ENCODE data around the gene BFSP2. TPM values are rescaled to one million over a fixed set of nuclear protein-coding genes. Genes with fewer than 3 reads are reported as not detected.
"Not testable (repeated sequence)": the region's sequence is repeated elsewhere in the genome, so short reads cannot be mapped to it uniquely, and the experiment has no call there.

BFSP2 gene
- total RNA-seq, 1 donor from 2014 or later = not detected

DNA sequence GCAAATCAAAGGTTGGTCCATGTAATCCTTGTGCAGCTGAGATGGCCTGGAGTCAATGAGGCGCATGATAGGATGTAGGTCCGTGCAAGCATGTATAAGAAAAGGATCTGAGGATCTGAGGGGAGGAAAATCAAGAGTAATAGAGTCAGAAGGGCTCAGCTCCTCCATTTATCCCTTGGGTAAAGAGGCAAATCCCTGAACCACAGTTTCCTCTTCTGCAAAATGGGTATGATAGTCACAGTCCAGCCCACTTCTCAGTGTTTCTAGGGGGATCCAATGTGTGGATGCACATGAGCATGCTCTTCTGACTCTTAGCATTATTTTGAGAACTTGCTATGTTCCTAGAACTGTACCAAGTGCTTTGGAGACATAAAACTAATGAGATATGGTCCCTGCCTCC, 67.9 kb downstream of the BFSP2 start:
- no peak for TF ChIP-seq CTCF (IDR thresholded peaks at IDR 0.05)
- Mint-ChIP-seq H3K27ac (ENCODE audit: unreplicated experiment) (peak overlapping the region; percentile 45), H3K9me3 (ENCODE audit: unreplicated experiment) (no peaks in the 10 kb centered on the region), H3K4me3 (ENCODE audit: unreplicated experiment) (no peak overlapping the region), H3K4me1 (ENCODE audit: unreplicated experiment) (peaks cover 25% of the 10 kb centered on the region), H3K36me3 (ENCODE audit: unreplicated experiment) (no peaks in the 10 kb centered on the region), H3K27me3 (ENCODE audit: unreplicated experiment) (no peaks in the 10 kb centered on the region)
- no peak for DNase-seq (ENCODE audit: extremely low spot score, unreplicated experiment)

DNA sequence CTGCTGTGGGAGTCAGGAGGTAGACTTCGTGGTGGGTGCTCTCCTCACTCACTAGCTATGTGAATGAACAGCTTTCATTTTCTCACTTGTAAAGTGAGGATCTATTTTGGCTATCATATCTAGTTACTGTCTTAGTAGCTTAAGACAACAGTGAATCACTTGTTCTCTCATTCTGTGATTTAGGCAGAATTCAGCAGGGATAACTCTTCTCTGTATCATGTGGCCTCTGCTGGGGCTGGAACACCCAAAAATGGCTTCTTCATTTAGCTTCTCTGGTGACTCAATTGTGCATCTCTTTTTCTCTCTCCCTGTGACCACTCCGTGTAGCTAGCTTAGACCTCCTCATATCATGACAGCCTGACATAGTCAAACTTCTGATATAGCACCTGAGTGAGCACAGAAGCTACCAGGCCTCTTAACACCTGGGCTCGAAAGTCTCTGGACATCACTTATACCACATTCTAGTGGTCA, 68.4 kb downstream of the BFSP2 start:
- Mint-ChIP-seq H3K27me3 (ENCODE audit: unreplicated experiment) (no peaks in the 10 kb centered on the region), H3K4me1 (ENCODE audit: unreplicated experiment) (peaks cover 28% of the 10 kb centered on the region), H3K36me3 (ENCODE audit: unreplicated experiment) (no peaks in the 10 kb centered on the region), H3K9me3 (ENCODE audit: unreplicated experiment) (no peaks in the 10 kb centered on the region), H3K27ac (ENCODE audit: unreplicated experiment) (peak overlapping the region; percentile 45), H3K4me3 (ENCODE audit: unreplicated experiment) (no peak overlapping the region)
- TF ChIP-seq CTCF (IDR thresholded peaks at IDR 0.05) = no peak
- no peak for DNase-seq (ENCODE audit: extremely low spot score, unreplicated experiment)

DNA sequence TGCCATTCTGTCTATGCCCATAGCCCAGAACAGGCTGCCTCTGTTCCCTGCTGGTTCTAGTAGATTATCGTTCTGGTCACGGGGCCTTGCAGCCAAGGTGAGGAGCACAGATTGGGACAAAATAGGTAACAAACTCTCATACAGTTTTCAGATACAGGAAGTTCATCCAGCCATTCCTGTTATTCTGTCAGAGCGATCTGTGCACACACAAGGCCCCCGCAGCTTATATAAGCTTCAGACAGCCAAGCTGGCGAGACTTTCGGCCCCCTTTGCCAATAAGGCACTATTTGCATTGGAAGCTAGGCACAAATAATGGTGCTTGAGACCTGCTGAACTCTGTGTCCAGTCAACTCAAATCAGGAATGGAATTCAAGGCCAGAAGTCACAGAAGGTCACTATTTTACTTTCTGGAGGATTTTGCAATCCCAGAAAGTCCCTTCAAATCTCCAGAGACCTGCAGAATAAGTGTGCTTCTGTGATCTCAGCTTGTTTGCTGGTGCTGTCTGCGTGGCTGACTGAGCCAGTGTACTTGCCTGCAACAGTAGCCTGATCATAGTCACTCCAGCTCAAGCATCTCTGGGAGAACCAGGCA, 69.4 kb downstream of the BFSP2 start:
- peak overlapping the region; percentile 31 for H3K27ac Mint-ChIP-seq (ENCODE audit: unreplicated experiment)
- no peaks in the 10 kb centered on the region for H3K9me3 Mint-ChIP-seq (ENCODE audit: unreplicated experiment)
- H3K27me3 Mint-ChIP-seq (ENCODE audit: unreplicated experiment) = no peaks in the 10 kb centered on the region
- no peaks in the 10 kb centered on the region for H3K36me3 Mint-ChIP-seq (ENCODE audit: unreplicated experiment)
- TF ChIP-seq CTCF (IDR thresholded peaks at IDR 0.05) = no peak
- H3K4me1 Mint-ChIP-seq (ENCODE audit: unreplicated experiment) = peaks cover 35% of the 10 kb centered on the region
- no peak overlapping the region for H3K4me3 Mint-ChIP-seq (ENCODE audit: unreplicated experiment)
- no peak for DNase-seq (ENCODE audit: extremely low spot score, unreplicated experiment)

GRCh38 chr3:133472242-133472641, 72.4 kb downstream of the BFSP2 start:
- no peak overlapping the region for H3K4me3 Mint-ChIP-seq (ENCODE audit: unreplicated experiment)
- H3K36me3 Mint-ChIP-seq (ENCODE audit: unreplicated experiment) = no peaks in the 10 kb centered on the region
- DNase-seq (ENCODE audit: extremely low spot score, unreplicated experiment) = no peak
- no peaks in the 10 kb centered on the region for H3K9me3 Mint-ChIP-seq (ENCODE audit: unreplicated experiment)
- no peak for TF ChIP-seq CTCF (IDR thresholded peaks at IDR 0.05)
- no peak overlapping the region for H3K27ac Mint-ChIP-seq (ENCODE audit: unreplicated experiment)
- no peaks in the 10 kb centered on the region for H3K27me3 Mint-ChIP-seq (ENCODE audit: unreplicated experiment)
- peaks cover 50% of the 10 kb centered on the region for H3K4me1 Mint-ChIP-seq (ENCODE audit: unreplicated experiment)

DNA sequence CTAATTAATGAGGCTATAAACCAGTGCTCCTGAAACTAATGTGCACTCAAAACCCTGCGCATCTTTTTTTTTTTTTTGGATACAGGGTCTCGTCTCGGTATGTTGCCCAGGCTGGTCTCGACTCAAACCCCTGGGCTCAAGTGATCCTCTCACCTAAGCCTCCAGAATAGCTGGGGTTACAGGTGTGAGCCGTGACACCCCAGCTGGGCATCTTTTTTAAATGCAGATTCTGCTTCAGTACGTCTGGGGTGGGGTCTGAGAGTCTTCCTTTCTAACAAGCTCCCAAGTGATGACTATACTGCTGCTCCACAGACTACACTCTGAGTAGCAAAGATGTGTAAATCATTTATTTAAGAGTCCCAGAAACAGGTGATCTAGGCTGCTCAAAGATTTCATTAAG, 73.0 kb downstream of the BFSP2 start:
- no peak overlapping the region for H3K4me3 Mint-ChIP-seq (ENCODE audit: unreplicated experiment)
- H3K36me3 Mint-ChIP-seq (ENCODE audit: unreplicated experiment) = no peaks in the 10 kb centered on the region
- no peaks in the 10 kb centered on the region for H3K9me3 Mint-ChIP-seq (ENCODE audit: unreplicated experiment)
- peak overlapping the region; percentile 27 for H3K27ac Mint-ChIP-seq (ENCODE audit: unreplicated experiment)
- TF ChIP-seq CTCF (IDR thresholded peaks at IDR 0.05) = no peak
- DNase-seq (ENCODE audit: extremely low spot score, unreplicated experiment) = no peak
- peaks cover 47% of the 10 kb centered on the region for H3K4me1 Mint-ChIP-seq (ENCODE audit: unreplicated experiment)
- no peaks in the 10 kb centered on the region for H3K27me3 Mint-ChIP-seq (ENCODE audit: unreplicated experiment)

- H3K4me1 Mint-ChIP-seq (ENCODE audit: unreplicated experiment) = peaks cover 44% of the 10 kb centered on the region
- not testable (repeated sequence) for H3K9me3 Mint-ChIP-seq (ENCODE audit: unreplicated experiment); H3K27me3 Mint-ChIP-seq (ENCODE audit: unreplicated experiment); H3K36me3 Mint-ChIP-seq (ENCODE audit: unreplicated experiment); H3K4me3 Mint-ChIP-seq (ENCODE audit: unreplicated experiment); DNase-seq (ENCODE audit: extremely low spot score, unreplicated experiment)
- peak overlapping the region; percentile 93 for H3K27ac Mint-ChIP-seq (ENCODE audit: unreplicated experiment)
Measured at GRCh38 chr3:133473472-133474191, 73.8 kb downstream of the BFSP2 start.
